NOMO-1 treated with dmso at 0.1 percent for 144 hours (cell line): Measurements from ENCODE around the gene REPIN1.

Source experiments
- DNase-seq: peaks from one replicate; lab custom pipeline; 2025; ENCODE audit not compliant: unreplicated experiment; lab: John Stamatoyannopoulos, UW

The REPIN1 gene

GRCh38 chr7:150336746-150337145 lies 31.9 kb upstream of the REPIN1 start:
- no peak for DNase-seq

GRCh38 chr7:150337179-150337578 lies 31.4 kb upstream of the REPIN1 start:
- DNase-seq: no peak

GRCh38 chr7:150337659-150338081 lies 31.0 kb upstream of the REPIN1 start:
- DNase-seq: no peak

GRCh38 chr7:150338166-150338829 lies 30.3 kb upstream of the REPIN1 start:
- DNase-seq: no peak

- DNase-seq: no peak
Measured at GRCh38 chr7:150339409-150339809, 29.2 kb upstream of the REPIN1 start.

GRCh38 chr7:150340024-150340749 lies 28.4 kb upstream of the REPIN1 start:
- DNase-seq: no peak

GRCh38 chr7:150340875-150341262 lies 27.8 kb upstream of the REPIN1 start:
- DNase-seq: no peak

GRCh38 chr7:150341263-150342120 lies 27.1 kb upstream of the REPIN1 start, which contains the start of gene RARRES2:
Gene RARRES2 (minus strand): TSS chr7:150341629. CDS start chr7:150340609, 1,020 bp downstream.
- DNase-seq: no peak

GRCh38 chr7:150342121-150342408 lies 26.6 kb upstream of the REPIN1 start:
- no peak for DNase-seq

GRCh38 chr7:150343225-150343624 lies 25.4 kb upstream of the REPIN1 start:
- DNase-seq: no peak

- DNase-seq: no peak
Measured at GRCh38 chr7:150344299-150344698, 24.3 kb upstream of the REPIN1 start.

- no peak for DNase-seq
Measured at GRCh38 chr7:150345012-150345411, 23.6 kb upstream of the REPIN1 start.

GRCh38 chr7:150346922-150347321 lies 21.7 kb upstream of the REPIN1 start:
- no peak for DNase-seq

- no peak for DNase-seq
Measured at GRCh38 chr7:150351587-150352194, 16.9 kb upstream of the REPIN1 start.

- DNase-seq: no peak
Measured at GRCh38 chr7:150355666-150356059, 13.0 kb upstream of the REPIN1 start.

- no peak for DNase-seq
Measured at GRCh38 chr7:150356265-150356897, 12.2 kb upstream of the REPIN1 start.

GRCh38 chr7:150357270-150357669 lies 11.4 kb upstream of the REPIN1 start:
- DNase-seq: no peak

GRCh38 chr7:150357771-150358427 lies 10.7 kb upstream of the REPIN1 start:
- no peak for DNase-seq

- DNase-seq: no peak
Measured at GRCh38 chr7:150358433-150358832, 10.2 kb upstream of the REPIN1 start.

GRCh38 chr7:150358988-150359621 lies 9.5 kb upstream of the REPIN1 start:
- DNase-seq: no peak
